Stomach (tissue), 4 donors: Measurements from ENCODE around the gene MAP7.

Experiments
- EP300 ChIP-seq: sonication (generic); formaldehyde crosslinking; IDR thresholded peaks from one replicate; pipeline ENCODE4 v1.6.1; 2017; ENCODE audit warnings: antibody characterized with exemption
- POLR2A ChIP-seq, 4 donors: fragments of 450-650 bp; IDR thresholded peaks; one replicate each; pipeline ENCODE4 v1.6.1; 2016; ENCODE audit warnings: antibody characterized with exemption in 4 of 4, control low read depth in 2 of 4, mild to moderate bottlenecking in 1 of 4, moderate library complexity in 1 of 4
- POLR2AphosphoS5 ChIP-seq, 3 donors: sonication (generic); formaldehyde crosslinking; IDR thresholded peaks; one replicate each; pipeline ENCODE4 v1.6.1; 2016; ENCODE audit warnings: antibody characterized with exemption in 3 of 3
- TF ChIP-seq, protein P1 (sequence below), 7 experiments: fragments of 450-650 bp in 4 of 7; fragments of 200-600 bp in 3 of 7; sonication (generic) in 3 of 7; IDR thresholded peaks; one replicate each; pipeline ENCODE4 v1.5.1; 2016 to 2019; ENCODE audit warnings: antibody characterized with exemption in 7 of 7, control low read depth in 2 of 7, mild to moderate bottlenecking in 1 of 7

DNA sequence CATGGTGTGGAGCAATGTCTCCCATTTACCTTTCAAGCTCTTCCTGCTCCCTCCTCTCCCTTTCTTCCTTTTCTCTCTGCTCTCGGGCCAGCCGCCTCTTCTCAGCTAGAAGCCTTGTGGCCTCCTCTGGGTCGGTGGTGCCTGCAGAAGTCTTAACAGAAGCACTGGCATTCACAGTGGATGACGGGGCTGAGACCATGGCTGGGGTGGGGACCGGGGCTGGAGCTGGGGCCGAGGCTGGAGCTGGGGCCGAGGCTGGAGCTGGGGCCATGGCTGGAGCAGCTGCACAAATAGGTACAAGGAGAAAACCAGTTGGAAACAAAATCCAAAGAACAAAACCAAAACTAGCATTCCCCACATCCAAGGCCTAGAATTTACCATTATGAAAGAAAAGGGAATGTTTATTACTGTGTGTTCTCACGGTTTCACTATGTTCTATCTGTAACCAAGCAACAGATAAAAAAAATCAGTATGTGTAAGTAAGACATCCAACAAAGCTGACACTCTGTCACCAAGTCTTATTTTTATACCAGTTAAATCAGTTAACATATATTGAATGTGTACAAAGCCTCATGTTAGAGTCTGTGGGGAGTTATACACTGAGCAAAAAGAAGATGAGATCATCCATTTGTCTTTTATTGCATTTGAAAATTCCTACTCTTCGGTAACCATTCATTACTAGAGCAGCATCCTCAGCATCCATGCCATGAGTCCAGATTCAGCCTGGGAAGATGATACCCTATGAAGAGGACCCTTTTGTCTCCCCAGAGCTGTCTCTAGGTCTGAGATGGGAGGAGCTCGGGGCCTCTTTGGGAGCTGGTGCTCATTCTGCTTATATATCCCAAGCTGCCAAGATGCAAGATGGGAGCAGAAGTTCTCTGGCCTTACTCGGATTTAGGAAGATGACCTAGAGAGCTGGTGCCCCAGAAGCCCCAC lies 187.5 kb downstream of the MAP7 start:
- TF ChIP-seq, protein P1, sequence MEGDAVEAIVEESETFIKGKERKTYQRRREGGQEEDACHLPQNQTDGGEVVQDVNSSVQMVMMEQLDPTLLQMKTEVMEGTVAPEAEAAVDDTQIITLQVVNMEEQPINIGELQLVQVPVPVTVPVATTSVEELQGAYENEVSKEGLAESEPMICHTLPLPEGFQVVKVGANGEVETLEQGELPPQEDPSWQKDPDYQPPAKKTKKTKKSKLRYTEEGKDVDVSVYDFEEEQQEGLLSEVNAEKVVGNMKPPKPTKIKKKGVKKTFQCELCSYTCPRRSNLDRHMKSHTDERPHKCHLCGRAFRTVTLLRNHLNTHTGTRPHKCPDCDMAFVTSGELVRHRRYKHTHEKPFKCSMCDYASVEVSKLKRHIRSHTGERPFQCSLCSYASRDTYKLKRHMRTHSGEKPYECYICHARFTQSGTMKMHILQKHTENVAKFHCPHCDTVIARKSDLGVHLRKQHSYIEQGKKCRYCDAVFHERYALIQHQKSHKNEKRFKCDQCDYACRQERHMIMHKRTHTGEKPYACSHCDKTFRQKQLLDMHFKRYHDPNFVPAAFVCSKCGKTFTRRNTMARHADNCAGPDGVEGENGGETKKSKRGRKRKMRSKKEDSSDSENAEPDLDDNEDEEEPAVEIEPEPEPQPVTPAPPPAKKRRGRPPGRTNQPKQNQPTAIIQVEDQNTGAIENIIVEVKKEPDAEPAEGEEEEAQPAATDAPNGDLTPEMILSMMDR (IDR thresholded peaks at IDR 0.05) = no peak
- TF ChIP-seq POLR2A (IDR thresholded peaks at IDR 0.05) (no peak), EP300 (no peak), POLR2AphosphoS5 (IDR thresholded peaks at IDR 0.05) (no peak)
